ENCODE results near the gene PIGL. TPM values are rescaled to one million over a fixed set of nuclear protein-coding genes. Genes with fewer than 3 reads are reported as not detected.

Gene PIGL
- total and polyA plus RNA-seq, 2 of the 4 experiments (the other 2 are of a cell fraction): 17.9 to 29.5 TPM

DNA sequence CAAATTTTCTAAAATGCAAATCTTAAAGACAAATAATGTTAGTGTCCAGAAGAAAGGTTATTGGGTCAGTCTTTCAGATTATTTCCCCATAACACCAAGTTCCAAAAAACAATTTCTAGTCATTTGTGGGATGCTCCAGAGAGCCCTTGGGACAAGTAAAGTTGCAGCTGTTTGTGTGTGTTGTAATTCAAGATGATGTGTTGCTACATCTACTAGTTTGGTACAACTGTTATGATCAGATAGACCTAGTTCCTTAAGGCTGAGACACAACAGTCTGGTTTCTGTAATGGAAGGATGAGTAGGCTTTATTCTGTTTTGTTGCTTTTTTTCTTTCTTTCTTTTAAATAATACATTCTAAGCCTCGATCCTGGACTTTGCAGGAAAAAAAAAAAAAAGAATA, 41.9 kb downstream of the PIGL start:
- intact Hi-C loops (cut with micrococcal nuclease) (no loop called here), in situ Hi-C loops (cut with MboI; ENCODE audit: low sequenced_read_pairs) (no loop called here), dilution Hi-C loops (cut with HindIII; ENCODE audit: low sequenced_read_pairs, unreplicated experiment) (no loop called here)
- H4K91ac ChIP-seq (ENCODE audit: insufficient read depth, low read depth, low read length): no peak overlapping the region
- H3K56ac ChIP-seq (ENCODE audit: extremely low read depth, insufficient read depth, low read length): no peak overlapping the region
- H3K23ac ChIP-seq (ENCODE audit: low read depth, low read length): no peak overlapping the region
- H3K79me1 ChIP-seq (ENCODE audit: low read depth in 1 of 2, low read length in 2 of 2): peaks cover 4 to 10% of the 10 kb centered on the region in 2 experiments; a peak in 3 of 4 replicates
- H2BK20ac ChIP-seq (ENCODE audit: low read depth, low read length): no peak overlapping the region
- H2AK5ac ChIP-seq (ENCODE audit: low read depth, low read length): no peak overlapping the region
- H3K4me2 ChIP-seq (ENCODE audit: low read depth, low read length): no peak overlapping the region
- no peak overlapping the region for H3K4ac ChIP-seq (ENCODE audit: low read depth, low read length)
- H2BK5ac ChIP-seq (ENCODE audit: low read depth, low read length, poor library complexity, severe bottlenecking): no peak overlapping the region
- H2BK15ac ChIP-seq (ENCODE audit: low read depth, low read length): no peak overlapping the region
- H3K9me3 ChIP-seq (ENCODE audit: control insufficient read depth, insufficient read depth, low read length): no peaks in the 10 kb centered on the region
- H3K36me3 ChIP-seq (ENCODE audit: control insufficient read depth, insufficient read depth, low read length): no peaks in the 10 kb centered on the region; the same call in 1 of the 2 replicates
- no peak overlapping the region for H4K8ac ChIP-seq (ENCODE audit: low read depth in 2 of 2, low read length in 2 of 2)
- no peak for TF ChIP-seq MAZ (IDR thresholded peaks at IDR 0.05; ENCODE audit: borderline replicate concordance, low read depth, low read length)
- no peak for TF ChIP-seq NFE2L2 (IDR thresholded peaks at IDR 0.05; ENCODE audit: low read depth, low read length)
- no peak for TF ChIP-seq BHLHE40 (IDR thresholded peaks at IDR 0.05; ENCODE audit: low read depth, low read length)
- no peak for TF ChIP-seq CHD1 (IDR thresholded peaks at IDR 0.05; ENCODE audit: low read depth, low read length)
- H3K4me3 ChIP-seq (ENCODE audit: insufficient read depth, low read depth, low read length): no peak overlapping the region
- CTCF ChIA-PET: no interaction called here
- no peak overlapping the region for H2AK9ac ChIP-seq (replicated peaks; ENCODE audit: low read depth, low read length, poor library complexity)
- POLR2A ChIA-PET (ENCODE audit: unreplicated experiment): no interaction called here
- H3K4me1 ChIP-seq (ENCODE audit: control insufficient read depth, insufficient read depth, low read length): peaks cover 2% of the 10 kb centered on the region
- no peaks in the 10 kb centered on the region for H4K20me1 ChIP-seq (ENCODE audit: insufficient read depth, low read length)
- H3K27ac ChIP-seq (ENCODE audit: insufficient read depth, low read length): no peak overlapping the region
- no peaks in the 10 kb centered on the region for H3K9me1 ChIP-seq (ENCODE audit: insufficient read depth, low read length)
- H3K18ac ChIP-seq (ENCODE audit: low read depth, low read length): no peak overlapping the region
- no peak overlapping the region for H2AFZ ChIP-seq (replicated peaks; ENCODE audit: low read length, poor library complexity)
- H3K27me3 ChIP-seq (ENCODE audit: control insufficient read depth, insufficient read depth, low read length): no peaks in the 10 kb centered on the region
- peak; percentile 50; the same call in 1 of the 2 replicates for ATAC-seq (ENCODE audit: low read depth)
- no peak overlapping the region for H2BK120ac ChIP-seq (ENCODE audit: low read depth, low read length)
- no peak overlapping the region for H3K9ac ChIP-seq (ENCODE audit: low read depth, low read length)
- no peak overlapping the region for H4K5ac ChIP-seq (ENCODE audit: low read depth, low read length)
- no peak overlapping the region for H3K14ac ChIP-seq (replicated peaks; ENCODE audit: low read depth, low read length)
- DNase-seq: peak; percentile 36
- no CpG with 5 or more reads among the region's 1 CpG for WGBS, 2 experiments (ENCODE audit: extremely low coverage in 2 of 2, insufficient read length in 1 of 2)
- no TSS peak for BruUV-seq (replicated peaks)
